ENCODE results near the gene HSD17B4. TPM values are rescaled to one million over a fixed set of nuclear protein-coding genes. Genes with fewer than 3 reads are reported as not detected.

Gene HSD17B4
- total RNA-seq, 1 experiment from 2014 or later: 142 TPM

GRCh38 chr5:119554597-119554996 lies 102.3 kb downstream of the HSD17B4 start:
- no peak overlapping the region for H3K27ac ChIP-seq (ENCODE audit: low read depth, low read length)
- H3K9ac ChIP-seq (ENCODE audit: low read length): no peak overlapping the region
- no peak overlapping the region for H3K4me2 ChIP-seq (ENCODE audit: low read length)
- ChIA-PET CTCF (no interaction called here), POLR2A (no interaction called here), RAD21 (ENCODE audit: low non-redundant PET in 1 of 2, low total read pairs in 2 of 2, uncharacterized antibody in 2 of 2, unreplicated experiment in 2 of 2) (no interaction called here)
- DNase-seq (ENCODE audit: low read depth, low spot score) (no peak), ATAC-seq (no peak)
- no peaks in the 10 kb centered on the region for H3K4me1 ChIP-seq (ENCODE audit: control insufficient read depth in 1 of 2, insufficient read depth in 2 of 2, low read length in 2 of 2)
- H3K9me2 ChIP-seq (ENCODE audit: insufficient read depth): no peaks in the 10 kb centered on the region
- no peak overlapping the region for H2AFZ ChIP-seq (ENCODE audit: low read depth, low read length, poor library complexity, severe bottlenecking)
- H3K4me3 ChIP-seq (replicated peaks in 1 of 2; ENCODE audit: low read depth in 1 of 2, low read length in 2 of 2): no peak overlapping the region
- H4K20me1 ChIP-seq (ENCODE audit: insufficient read depth): no peaks in the 10 kb centered on the region
- BruUV-seq (replicated peaks): no TSS peak
- intact Hi-C loops (cut with micrococcal nuclease): no loop called here
- H3K79me2 ChIP-seq (ENCODE audit: insufficient read depth, low read length): no peaks in the 10 kb centered on the region
- no peak for TF ChIP-seq SP1 (IDR thresholded peaks at IDR 0.05; ENCODE audit: low read depth)
- no peak for TF ChIP-seq JUND (IDR thresholded peaks at IDR 0.05)
- TF ChIP-seq EGR1 (IDR thresholded peaks at IDR 0.05; ENCODE audit: low read depth): no peak
- no peak for TF ChIP-seq SIN3A (IDR thresholded peaks at IDR 0.05; ENCODE audit: low read depth)
- TF ChIP-seq ZBTB33 (IDR thresholded peaks at IDR 0.05; ENCODE audit: extremely low read depth, insufficient replicate concordance, low read length): no peak
- no peak for TF ChIP-seq POLR2AphosphoS5 (IDR thresholded peaks at IDR 0.05; ENCODE audit: low read depth, low read length)
- TF ChIP-seq FOSL1 (IDR thresholded peaks at IDR 0.05; ENCODE audit: low read depth): no peak
- TF ChIP-seq CEBPB (IDR thresholded peaks at IDR 0.05; ENCODE audit: low read depth): no peak
- TF ChIP-seq CTCF (IDR thresholded peaks at IDR 0.05 in 2 of 3, conservative IDR thresholded peaks at IDR 0.05 in 1 of 3; ENCODE audit: borderline replicate concordance in 1 of 3, insufficient read depth in 1 of 3, low read depth in 2 of 3, low read length in 2 of 3): no peak
- no peak for TF ChIP-seq SRF (IDR thresholded peaks at IDR 0.05; ENCODE audit: low read depth)
- no peak for TF ChIP-seq EZH2phosphoT487 (IDR thresholded peaks at IDR 0.05; ENCODE audit: borderline replicate concordance)
- no peak for TF ChIP-seq ELF1 (IDR thresholded peaks at IDR 0.05; ENCODE audit: borderline replicate concordance, low read depth)
- TF ChIP-seq CBX3 (IDR thresholded peaks at IDR 0.05; ENCODE audit: low read depth): no peak
- TF ChIP-seq EZH2 (IDR thresholded peaks at IDR 0.05): no peak
- no peak for TF ChIP-seq ZNF274 (IDR thresholded peaks at IDR 0.05; ENCODE audit: low read depth, low read length)
- no peak for TF ChIP-seq YY1 (IDR thresholded peaks at IDR 0.05; ENCODE audit: extremely low read depth, insufficient replicate concordance, low read depth, low read length)
- H3K27me3 ChIP-seq (ENCODE audit: insufficient read depth, low read length): no peaks in the 10 kb centered on the region
- H3K9me3 ChIP-seq (ENCODE audit: control insufficient read depth in 1 of 2, insufficient read depth in 1 of 2, low read depth in 1 of 2, low read length in 2 of 2): no peaks in the 10 kb centered on the region
- H3K36me3 ChIP-seq (ENCODE audit: control insufficient read depth in 1 of 2, insufficient read depth in 2 of 2, low read length in 2 of 2): no peaks in the 10 kb centered on the region

All from HCT116 (cell line).